Activated naive CD8-positive, alpha-beta T cell treated with anti-CD3 and anti-CD28 coated beads, Interleukin-2, amount 50 U/mL, for 24 hours (primary cell): Measurements from ENCODE around the gene MPRIP.

ENCODE experiments used
- ATAC-seq: fragments of 150-1000 bp; cut with Tn5 transposase; one replicate; pipeline ENCODE4 v1.10.0; 2021
- DNase-seq: peaks from one replicate; pipeline ENCODE4 v3.0.0; 2021
- H3K27ac Mint-ChIP-seq: one replicate; pipeline ENCODE4 v1.8.0; 2021; ENCODE audit warnings: mild to moderate bottlenecking, mixed read lengths
- H3K27me3 Mint-ChIP-seq: one replicate; pipeline ENCODE4 v1.8.0; 2021; ENCODE audit warnings: mixed read lengths
- H3K36me3 Mint-ChIP-seq: one replicate; pipeline ENCODE4 v1.8.0; 2021; ENCODE audit warnings: low read depth, mixed read lengths
- H3K4me1 Mint-ChIP-seq: one replicate; pipeline ENCODE4 v1.8.0; 2021; ENCODE audit warnings: mixed read lengths
- H3K4me3 Mint-ChIP-seq: one replicate; pipeline ENCODE4 v1.8.0; 2021; ENCODE audit warnings: mild to moderate bottlenecking, moderate library complexity, mixed read lengths
- H3K9me3 Mint-ChIP-seq: one replicate; pipeline ENCODE4 v1.8.0; 2021; ENCODE audit warnings: mixed read lengths

Gene MPRIP

GRCh38 chr17:17060001-17060922, 18.0 kb downstream of the MPRIP start:
- no peak for ATAC-seq

GRCh38 chr17:17060930-17061329, 18.7 kb downstream of the MPRIP start:
- peaks cover 35% of the 10 kb centered on the region for H3K4me1 Mint-ChIP-seq
- H3K4me3 Mint-ChIP-seq = no peak overlapping the region
- H3K36me3 Mint-ChIP-seq = peaks cover 8% of the 10 kb centered on the region
- no peaks in the 10 kb centered on the region for H3K9me3 Mint-ChIP-seq
- H3K27ac Mint-ChIP-seq = no peak overlapping the region
- ATAC-seq (no peak), DNase-seq (no peak)
- H3K27me3 Mint-ChIP-seq = no peaks in the 10 kb centered on the region

More at GRCh38 chr17:17060001-17060922, 18.0 kb downstream of the MPRIP start:
- Mint-ChIP-seq H3K9me3 (no peaks in the 10 kb centered on the region), H3K4me3 (no peak overlapping the region), H3K4me1 (peaks cover 31% of the 10 kb centered on the region), H3K36me3 (peaks cover 8% of the 10 kb centered on the region), H3K27ac (no peak overlapping the region), H3K27me3 (no peaks in the 10 kb centered on the region)
- DNase-seq = no peak

GRCh38 chr17:17061516-17061915, 19.3 kb downstream of the MPRIP start:
- Mint-ChIP-seq H3K9me3 (no peaks in the 10 kb centered on the region), H3K4me1 (peaks cover 40% of the 10 kb centered on the region), H3K36me3 (peaks cover 8% of the 10 kb centered on the region), H3K27ac (no peak overlapping the region), H3K4me3 (no peak overlapping the region), H3K27me3 (no peaks in the 10 kb centered on the region)
- ATAC-seq = no peak
- DNase-seq = no peak

GRCh38 chr17:17062356-17062755, 20.1 kb downstream of the MPRIP start:
- Mint-ChIP-seq H3K9me3 (no peaks in the 10 kb centered on the region), H3K27ac (no peak overlapping the region), H3K4me3 (no peak overlapping the region), H3K36me3 (peaks cover 8% of the 10 kb centered on the region), H3K4me1 (peaks cover 45% of the 10 kb centered on the region), H3K27me3 (no peaks in the 10 kb centered on the region)
- ATAC-seq (no peak), DNase-seq (no peak)

- Mint-ChIP-seq H3K27me3 (no peaks in the 10 kb centered on the region), H3K4me1 (peaks cover 47% of the 10 kb centered on the region), H3K4me3 (no peak overlapping the region), H3K36me3 (peaks cover 8% of the 10 kb centered on the region), H3K9me3 (no peaks in the 10 kb centered on the region), H3K27ac (no peak overlapping the region)
- no peak for DNase-seq
- no peak for ATAC-seq
Measured at GRCh38 chr17:17062866-17063265, 20.6 kb downstream of the MPRIP start.

GRCh38 chr17:17063546-17064122, 21.4 kb downstream of the MPRIP start:
- H3K27ac Mint-ChIP-seq = no peak overlapping the region
- ATAC-seq (no peak), DNase-seq (no peak)
- H3K4me3 Mint-ChIP-seq = no peak overlapping the region
- no peaks in the 10 kb centered on the region for H3K27me3 Mint-ChIP-seq
- H3K4me1 Mint-ChIP-seq = peaks cover 49% of the 10 kb centered on the region
- H3K36me3 Mint-ChIP-seq = peaks cover 6% of the 10 kb centered on the region
- no peaks in the 10 kb centered on the region for H3K9me3 Mint-ChIP-seq

GRCh38 chr17:17064322-17064721, 22.1 kb downstream of the MPRIP start:
- H3K4me3 Mint-ChIP-seq = no peak overlapping the region
- H3K27me3 Mint-ChIP-seq = no peaks in the 10 kb centered on the region
- DNase-seq = no peak
- H3K36me3 Mint-ChIP-seq = peaks cover 5% of the 10 kb centered on the region
- no peaks in the 10 kb centered on the region for H3K9me3 Mint-ChIP-seq
- peaks cover 49% of the 10 kb centered on the region for H3K4me1 Mint-ChIP-seq
- H3K27ac Mint-ChIP-seq = no peak overlapping the region
- no peak for ATAC-seq

- Mint-ChIP-seq H3K9me3 (no peaks in the 10 kb centered on the region), H3K36me3 (peaks cover 15% of the 10 kb centered on the region), H3K27ac (no peak overlapping the region), H3K4me3 (no peak overlapping the region), H3K27me3 (no peaks in the 10 kb centered on the region), H3K4me1 (peaks cover 51% of the 10 kb centered on the region)
- ATAC-seq (no peak), DNase-seq (no peak)
Measured at GRCh38 chr17:17066021-17066420, 23.8 kb downstream of the MPRIP start.

- H3K27ac Mint-ChIP-seq = peak overlapping the region; percentile 16
- no peak for DNase-seq
- no peaks in the 10 kb centered on the region for H3K27me3 Mint-ChIP-seq
- ATAC-seq = no peak
- H3K4me3 Mint-ChIP-seq = no peak overlapping the region
- no peaks in the 10 kb centered on the region for H3K9me3 Mint-ChIP-seq
- H3K36me3 Mint-ChIP-seq = peaks cover 17% of the 10 kb centered on the region
- H3K4me1 Mint-ChIP-seq = peaks cover 54% of the 10 kb centered on the region
Measured at GRCh38 chr17:17067257-17067656, 25.0 kb downstream of the MPRIP start.

- H3K4me1 Mint-ChIP-seq = peaks cover 57% of the 10 kb centered on the region
Measured at GRCh38 chr17:17069849-17070248, 27.6 kb downstream of the MPRIP start.

GRCh38 chr17:17070931-17071330, 28.7 kb downstream of the MPRIP start:
- Mint-ChIP-seq H3K9me3 (no peaks in the 10 kb centered on the region), H3K27me3 (no peaks in the 10 kb centered on the region), H3K36me3 (peaks cover 13% of the 10 kb centered on the region), H3K27ac (no peak overlapping the region), H3K4me3 (no peak overlapping the region), H3K4me1 (peaks cover 60% of the 10 kb centered on the region)
- ATAC-seq (no peak), DNase-seq (no peak)

More at GRCh38 chr17:17069849-17070248, 27.6 kb downstream of the MPRIP start:
- H3K9me3 Mint-ChIP-seq = no peaks in the 10 kb centered on the region
- H3K36me3 Mint-ChIP-seq = peaks cover 13% of the 10 kb centered on the region
- H3K27ac Mint-ChIP-seq = no peak overlapping the region
- ATAC-seq (no peak), DNase-seq (no peak)
- no peak overlapping the region for H3K4me3 Mint-ChIP-seq
- no peaks in the 10 kb centered on the region for H3K27me3 Mint-ChIP-seq

- DNase-seq = no peak
- peaks cover 13% of the 10 kb centered on the region for H3K36me3 Mint-ChIP-seq
- ATAC-seq = no peak
- no peak overlapping the region for H3K4me3 Mint-ChIP-seq
- H3K27ac Mint-ChIP-seq = no peak overlapping the region
- peaks cover 55% of the 10 kb centered on the region for H3K4me1 Mint-ChIP-seq
- H3K27me3 Mint-ChIP-seq = no peaks in the 10 kb centered on the region
- no peaks in the 10 kb centered on the region for H3K9me3 Mint-ChIP-seq
Measured at GRCh38 chr17:17071531-17072360, 29.5 kb downstream of the MPRIP start.

GRCh38 chr17:17072546-17072945, 30.3 kb downstream of the MPRIP start:
- ATAC-seq (no peak), DNase-seq (no peak)
- H3K9me3 Mint-ChIP-seq = no peaks in the 10 kb centered on the region
- no peak overlapping the region for H3K4me3 Mint-ChIP-seq
- peaks cover 49% of the 10 kb centered on the region for H3K4me1 Mint-ChIP-seq
- H3K27me3 Mint-ChIP-seq = no peaks in the 10 kb centered on the region
- H3K36me3 Mint-ChIP-seq = peaks cover 17% of the 10 kb centered on the region
- H3K27ac Mint-ChIP-seq = no peak overlapping the region

- peaks cover 22% of the 10 kb centered on the region for H3K36me3 Mint-ChIP-seq
- H3K27me3 Mint-ChIP-seq = no peaks in the 10 kb centered on the region
- no peak for DNase-seq
- no peak overlapping the region for H3K4me3 Mint-ChIP-seq
- peak; percentile 62 for ATAC-seq
- no peaks in the 10 kb centered on the region for H3K9me3 Mint-ChIP-seq
- H3K27ac Mint-ChIP-seq = no peak overlapping the region
- peaks cover 46% of the 10 kb centered on the region for H3K4me1 Mint-ChIP-seq
Measured at GRCh38 chr17:17073030-17073564, 30.8 kb downstream of the MPRIP start.
